IPS-18a (cell line): ENCODE data around the gene NADSYN1.
"Not testable (repeated sequence)": the region's sequence is repeated elsewhere in the genome, so short reads cannot be mapped to it uniquely, and the experiment has no call there.

ENCODE experiments used
- H3K27ac ChIP-seq: one replicate; pipeline ENCODE4 v1.5.1; 2013; ENCODE audit warnings: low read length
- H3K27me3 ChIP-seq: one replicate; pipeline ENCODE4 v1.6.1; 2013; ENCODE audit warnings: mild to moderate bottlenecking, low read length; ENCODE audit not compliant: control insufficient read depth, insufficient read depth
- H3K36me3 ChIP-seq: one replicate; pipeline ENCODE4 v1.6.1; 2013; ENCODE audit warnings: low read depth, low read length; ENCODE audit not compliant: control insufficient read depth
- H3K4me1 ChIP-seq: one replicate; pipeline ENCODE4 v1.6.1; 2013; ENCODE audit warnings: low read depth, low read length; ENCODE audit not compliant: control insufficient read depth
- H3K4me3 ChIP-seq: one replicate; pipeline ENCODE4 v1.5.1; 2013; ENCODE audit warnings: low read length
- H3K9ac ChIP-seq: one replicate; pipeline ENCODE4 v1.6.1; 2013; ENCODE audit warnings: mild to moderate bottlenecking, low read length, moderate library complexity
- H3K9me3 ChIP-seq: one replicate; pipeline ENCODE4 v1.6.1; 2013; ENCODE audit warnings: low read depth, low read length; ENCODE audit not compliant: control insufficient read depth

The NADSYN1 gene

GRCh38 chr11:71525938-71526495, 73.0 kb downstream of the NADSYN1 start:
- Histone ChIP-seq H3K36me3 (no peaks in the 10 kb centered on the region), H3K4me1 (no peaks in the 10 kb centered on the region), H3K4me3 (no peak overlapping the region), H3K9ac (no peak overlapping the region), H3K27ac (no peak overlapping the region), H3K9me3 (no peaks in the 10 kb centered on the region), H3K27me3 (no peaks in the 10 kb centered on the region)

GRCh38 chr11:71526796-71527575, 74.0 kb downstream of the NADSYN1 start, which contains the start of gene KRTAP5-7:
Gene KRTAP5-7 (plus strand): TSS chr11:71527267. CDS start chr11:71527301, 34 bp downstream.
- not testable (repeated sequence) for H3K27ac ChIP-seq, H3K36me3 ChIP-seq, H3K4me1 ChIP-seq, H3K27me3 ChIP-seq, H3K4me3 ChIP-seq, H3K9me3 ChIP-seq, H3K9ac ChIP-seq

- H3K4me1 ChIP-seq: no peaks in the 10 kb centered on the region
- no peak overlapping the region for H3K27ac ChIP-seq
- no peaks in the 10 kb centered on the region for H3K36me3 ChIP-seq
- no peak overlapping the region for H3K4me3 ChIP-seq
- no peaks in the 10 kb centered on the region for H3K27me3 ChIP-seq
- H3K9me3 ChIP-seq: no peaks in the 10 kb centered on the region
- H3K9ac ChIP-seq: no peak overlapping the region
Observed at GRCh38 chr11:71527576-71528210, 74.7 kb downstream of the NADSYN1 start.

GRCh38 chr11:71530602-71531001, 77.6 kb downstream of the NADSYN1 start:
- H3K27ac ChIP-seq: no peak overlapping the region
- H3K9me3 ChIP-seq: no peaks in the 10 kb centered on the region
- no peaks in the 10 kb centered on the region for H3K27me3 ChIP-seq
- no peak overlapping the region for H3K4me3 ChIP-seq
- no peaks in the 10 kb centered on the region for H3K4me1 ChIP-seq
- no peaks in the 10 kb centered on the region for H3K36me3 ChIP-seq
- no peak overlapping the region for H3K9ac ChIP-seq

- Histone ChIP-seq H3K9me3 (no peaks in the 10 kb centered on the region), H3K27ac (no peak overlapping the region), H3K36me3 (no peaks in the 10 kb centered on the region), H3K4me1 (no peaks in the 10 kb centered on the region), H3K9ac (no peak overlapping the region), H3K27me3 (no peaks in the 10 kb centered on the region), H3K4me3 (no peak overlapping the region)
Observed at GRCh38 chr11:71532036-71532610, 79.1 kb downstream of the NADSYN1 start.

- H3K27me3 ChIP-seq, H3K36me3 ChIP-seq, H3K9ac ChIP-seq, H3K4me1 ChIP-seq, H3K9me3 ChIP-seq, H3K27ac ChIP-seq, H3K4me3 ChIP-seq: not testable (repeated sequence)
Observed at GRCh38 chr11:71534711-71535608, 82.0 kb downstream of the NADSYN1 start.

GRCh38 chr11:71535825-71536224, 82.8 kb downstream of the NADSYN1 start:
- H3K4me1 ChIP-seq: no peaks in the 10 kb centered on the region
- no peaks in the 10 kb centered on the region for H3K36me3 ChIP-seq
- no peaks in the 10 kb centered on the region for H3K9me3 ChIP-seq
- H3K9ac ChIP-seq: no peak overlapping the region
- H3K27ac ChIP-seq: no peak overlapping the region
- H3K27me3 ChIP-seq: no peaks in the 10 kb centered on the region
- no peak overlapping the region for H3K4me3 ChIP-seq

- Histone ChIP-seq H3K9ac (no peak overlapping the region), H3K27ac (no peak overlapping the region), H3K36me3 (no peaks in the 10 kb centered on the region), H3K4me3 (no peak overlapping the region), H3K9me3 (no peaks in the 10 kb centered on the region), H3K4me1 (no peaks in the 10 kb centered on the region), H3K27me3 (no peaks in the 10 kb centered on the region)
Observed at GRCh38 chr11:71537537-71537936, 84.5 kb downstream of the NADSYN1 start.

GRCh38 chr11:71537977-71538665, 85.1 kb downstream of the NADSYN1 start, which contains the start of gene KRTAP5-8:
Gene KRTAP5-8 (plus strand): TSS chr11:71538025. CDS start chr11:71538056, 31 bp downstream.
- not testable (repeated sequence) for H3K4me1 ChIP-seq, H3K9me3 ChIP-seq, H3K27me3 ChIP-seq, H3K9ac ChIP-seq, H3K36me3 ChIP-seq, H3K27ac ChIP-seq, H3K4me3 ChIP-seq

- H3K27ac ChIP-seq: no peak overlapping the region
- no peaks in the 10 kb centered on the region for H3K36me3 ChIP-seq
- H3K9me3 ChIP-seq: no peaks in the 10 kb centered on the region
- no peak overlapping the region for H3K4me3 ChIP-seq
- no peak overlapping the region for H3K9ac ChIP-seq
- no peaks in the 10 kb centered on the region for H3K4me1 ChIP-seq
- no peaks in the 10 kb centered on the region for H3K27me3 ChIP-seq
Observed at GRCh38 chr11:71538666-71538990, 85.6 kb downstream of the NADSYN1 start.
